ENCODE measurements around the gene WDR33. TPM values are rescaled to one million over a fixed set of nuclear protein-coding genes. Genes with fewer than 3 reads are reported as not detected.
A peak's percentile ranks its signal among the peaks of the same experiment; 100 is the strongest.
"Not testable (repeated sequence)": the region's sequence is repeated elsewhere in the genome, so short reads cannot be mapped to it uniquely, and the experiment has no call there.

Gene WDR33
- total RNA-seq, 2 donors from 2014 or later, result 70.8 to 80.5 TPM

DNA sequence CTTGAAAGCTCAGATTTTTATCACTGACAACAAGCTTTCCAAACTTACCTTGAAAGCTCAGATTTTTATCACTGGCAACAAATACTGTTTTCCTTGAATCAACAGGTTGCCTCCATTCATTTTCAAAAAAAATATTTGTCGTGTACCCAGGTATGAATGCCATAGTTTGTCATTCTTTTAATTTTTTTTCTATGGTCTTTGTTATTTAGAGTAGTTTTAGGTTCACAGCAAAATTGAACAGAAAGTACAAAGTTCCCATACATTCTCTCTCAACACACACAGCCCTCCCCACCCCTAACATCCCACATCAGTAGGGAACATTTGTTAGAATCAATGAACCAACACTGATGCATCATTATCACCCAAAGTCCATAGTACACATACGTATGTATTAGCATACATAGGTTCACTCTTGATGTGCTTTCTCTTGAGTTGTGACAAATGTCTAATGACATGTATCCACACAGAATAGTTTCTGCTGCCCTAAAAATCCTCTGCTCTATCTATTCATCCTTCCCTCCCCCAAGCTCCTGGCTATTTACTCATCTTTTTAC is 25.9 kb downstream of the WDR33 start:
- H3K27ac Mint-ChIP-seq, result no peak overlapping the region
- H3K36me3 Mint-ChIP-seq, result peaks cover 0 to 4% of the 10 kb centered on the region in 2 donors
- no peaks in the 10 kb centered on the region for H3K9me3 Mint-ChIP-seq
- no peak for ATAC-seq
- no peak for DNase-seq (ENCODE audit: low spot score in 2 of 2)

DNA sequence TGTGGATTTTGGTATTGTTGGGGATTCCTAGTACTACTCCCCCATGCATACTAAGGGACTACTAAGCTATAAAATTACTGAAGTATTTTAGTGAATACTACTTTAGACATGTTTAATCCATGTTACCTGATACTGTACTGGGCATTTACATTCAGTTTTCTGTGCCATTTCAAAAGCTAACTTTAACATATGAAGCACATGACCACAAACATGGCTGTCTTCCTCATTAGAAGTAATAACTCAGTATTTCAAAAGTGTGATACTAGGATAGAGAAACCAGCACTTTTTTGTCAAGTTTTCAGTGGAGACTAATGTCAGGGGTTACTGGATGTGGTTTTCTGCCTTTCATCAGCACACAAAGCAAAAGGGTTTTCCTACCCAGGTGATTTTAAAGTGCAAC is 27.9 kb downstream of the WDR33 start:
- DNase-seq (ENCODE audit: low spot score in 2 of 2) (no peak), ATAC-seq (no peak)
- Mint-ChIP-seq H3K27ac (no peak overlapping the region), H3K36me3 (peaks cover 0 to 5% of the 10 kb centered on the region in 2 donors), H3K9me3 (no peaks in the 10 kb centered on the region)

DNA sequence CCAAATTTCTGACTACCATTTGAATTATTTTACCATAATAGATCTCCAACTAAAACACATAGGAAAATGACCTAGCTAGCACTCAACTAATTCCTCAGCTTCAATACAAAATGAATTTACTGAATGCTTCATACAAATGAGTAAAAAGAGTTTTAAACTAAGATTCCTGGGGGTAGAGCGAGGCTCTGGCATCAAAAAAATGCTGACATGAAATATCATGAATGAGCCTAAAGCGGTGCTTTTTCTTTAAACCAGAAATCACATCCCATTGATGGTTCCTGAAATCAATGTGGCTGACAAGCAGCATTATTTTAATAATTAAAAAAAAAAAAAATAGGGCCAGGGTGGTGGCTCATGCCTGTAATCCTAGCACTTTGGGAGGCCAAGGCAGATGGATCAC is 32.1 kb downstream of the WDR33 start:
- Mint-ChIP-seq H3K9me3 (no peaks in the 10 kb centered on the region), H3K36me3 (peaks cover 0 to 5% of the 10 kb centered on the region in 2 donors), H3K27ac (peak overlapping the region in 1 of 2 donors; percentile 42)
- DNase-seq (ENCODE audit: low spot score in 2 of 2) (no peak), ATAC-seq (no peak)

DNA sequence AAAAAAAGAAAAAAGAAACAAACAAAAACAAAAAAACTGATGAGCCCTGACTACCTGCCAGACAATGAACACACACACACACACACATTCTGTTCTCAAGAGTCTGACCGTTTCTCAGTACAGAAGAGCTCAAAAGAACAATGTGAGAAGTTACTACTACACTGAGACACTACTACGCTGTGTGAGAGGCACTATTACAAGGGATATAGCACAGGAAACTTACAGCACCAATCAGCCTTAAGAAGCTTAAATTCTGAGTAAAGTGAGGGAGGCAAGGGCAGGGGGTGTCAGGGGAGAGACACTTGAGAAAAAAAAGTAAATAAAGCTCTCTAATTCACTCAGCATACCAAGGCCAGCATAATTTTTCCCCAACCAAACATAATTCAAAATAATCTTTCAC is 32.5 kb downstream of the WDR33 start:
- Mint-ChIP-seq H3K27ac (peak overlapping the region in 1 of 2 donors; percentile 42), H3K36me3 (peaks cover 0 to 5% of the 10 kb centered on the region in 2 donors), H3K9me3 (no peaks in the 10 kb centered on the region)
- DNase-seq (ENCODE audit: low spot score in 2 of 2) (no peak), ATAC-seq (no peak)

DNA sequence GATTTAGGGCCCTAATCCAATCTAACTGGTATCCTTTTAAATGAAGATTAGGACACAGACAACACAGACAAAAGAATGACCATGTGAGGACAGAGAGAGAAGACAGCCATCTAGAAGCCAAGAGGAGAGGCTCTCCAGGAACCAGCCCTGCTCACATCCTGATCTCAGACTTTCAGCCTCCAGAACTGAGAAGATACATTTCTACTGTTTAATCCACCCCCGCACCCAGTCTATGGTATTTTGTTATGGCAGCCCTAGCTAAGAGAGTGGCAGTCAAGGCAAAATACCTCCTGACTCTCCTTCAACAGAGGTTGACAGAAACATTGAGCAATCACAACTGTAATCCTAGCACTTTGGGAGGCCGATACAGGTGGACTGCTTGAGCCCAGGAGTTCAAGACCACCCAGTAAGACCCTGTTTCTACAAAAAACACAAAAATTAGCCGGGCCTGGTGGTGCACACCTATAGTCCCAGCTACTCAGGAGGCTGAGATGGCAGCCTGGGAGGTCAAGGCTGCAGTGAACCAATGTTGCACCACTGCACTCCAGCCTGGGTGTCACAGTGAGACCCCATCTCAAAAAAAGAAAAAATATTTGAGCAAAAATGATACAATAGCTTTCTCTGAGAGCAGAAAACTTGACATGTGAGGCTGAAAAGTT is 34.7 kb downstream of the WDR33 start:
- no peak for ATAC-seq
- no peak for DNase-seq (ENCODE audit: low spot score in 2 of 2)
- Mint-ChIP-seq H3K9me3 (no peaks in the 10 kb centered on the region), H3K36me3 (peaks cover 0 to 5% of the 10 kb centered on the region in 2 donors), H3K27ac (peak overlapping the region; percentile 6 to 49)

DNA sequence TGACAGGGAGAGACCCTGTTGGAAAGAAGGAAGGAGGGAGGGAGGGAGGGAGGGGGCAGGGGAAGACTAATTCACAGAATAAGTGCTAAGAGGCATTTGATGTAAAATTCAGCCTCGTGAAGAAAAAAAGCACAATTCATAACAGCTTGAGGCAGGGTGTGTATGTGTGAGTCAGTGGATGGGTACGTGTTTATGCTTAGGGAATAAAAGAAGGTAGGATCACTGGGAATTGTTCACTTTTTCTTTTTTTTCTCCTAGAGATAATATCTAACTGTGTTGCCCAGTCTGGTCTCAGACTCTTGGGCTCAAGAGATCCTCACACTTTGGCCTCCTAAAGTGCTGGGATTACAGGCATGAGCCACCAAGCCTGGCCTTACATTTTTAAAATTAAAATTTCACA is 39.2 kb downstream of the WDR33 start:
- H3K27ac Mint-ChIP-seq, result no peak overlapping the region
- no peak for ATAC-seq

DNA sequence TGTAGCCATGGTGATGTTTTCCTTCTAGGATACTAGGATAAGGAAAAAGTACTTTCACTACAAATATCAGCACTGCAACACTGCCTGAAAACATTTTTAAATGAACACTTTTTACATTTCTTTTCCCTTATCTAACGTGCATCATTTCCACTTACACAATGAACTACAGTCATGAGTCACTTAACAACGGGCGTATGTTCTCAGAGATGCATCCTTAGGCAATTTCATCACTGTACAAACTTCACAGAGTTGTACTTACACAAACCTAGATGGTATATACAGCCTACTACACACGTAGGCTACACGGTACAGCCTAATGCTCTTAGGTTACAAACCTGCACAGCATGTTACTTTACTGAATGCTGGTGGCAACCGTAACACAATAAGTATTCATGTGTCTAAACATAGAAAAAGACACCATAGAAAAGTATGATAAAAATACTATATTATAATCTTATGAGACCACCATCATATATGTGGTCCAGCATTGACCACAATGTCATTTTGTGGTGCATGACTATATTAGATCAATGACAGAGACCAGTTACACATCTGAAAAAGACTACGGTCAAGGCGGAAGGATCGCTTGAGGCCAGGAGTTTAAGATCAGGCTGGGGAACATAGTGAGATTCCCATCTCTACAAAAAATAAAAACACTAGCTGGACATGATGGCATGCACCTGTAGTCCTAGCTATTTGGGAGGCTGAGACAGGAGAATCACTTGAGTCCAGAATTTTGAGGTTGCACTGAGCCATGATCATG is 39.8 kb downstream of the WDR33 start:
- H3K36me3 Mint-ChIP-seq, result peaks cover 0 to 8% of the 10 kb centered on the region in 2 donors
- no peak for DNase-seq (ENCODE audit: low spot score in 2 of 2)
- H3K9me3 Mint-ChIP-seq, result no peaks in the 10 kb centered on the region
- peak overlapping the region in 1 of 2 donors; percentile 33 for H3K27ac Mint-ChIP-seq
- peak; percentile 41 to 55 for ATAC-seq

More for the DNA sequence above, 39.2 kb downstream of the WDR33 start:
- peaks cover 0 to 8% of the 10 kb centered on the region in 2 donors for H3K36me3 Mint-ChIP-seq
- no peak for DNase-seq (ENCODE audit: low spot score in 2 of 2)
- no peaks in the 10 kb centered on the region for H3K9me3 Mint-ChIP-seq

DNA sequence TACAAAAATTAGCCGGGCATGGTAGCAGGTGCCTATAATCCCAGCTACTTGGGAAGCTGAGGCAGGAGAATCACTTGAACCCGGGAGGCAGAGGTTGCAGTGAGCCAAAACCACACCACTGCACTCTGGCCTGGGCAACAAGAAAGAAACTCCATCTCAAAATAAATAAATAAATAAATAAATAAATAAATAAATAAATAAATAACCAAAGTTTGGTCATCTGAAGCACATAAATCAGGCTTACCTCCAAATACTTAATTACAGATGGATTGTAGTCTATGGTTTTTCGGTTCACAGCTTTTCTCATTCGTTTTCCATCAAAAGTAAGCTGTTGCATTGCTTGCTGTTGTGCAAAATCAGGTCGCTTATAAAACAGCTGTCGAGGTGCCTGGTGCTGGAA is 40.4 kb downstream of the WDR33 start:
- not testable (repeated sequence) for H3K9me3 Mint-ChIP-seq; H3K36me3 Mint-ChIP-seq; ATAC-seq; DNase-seq (ENCODE audit: low spot score in 2 of 2); H3K27ac Mint-ChIP-seq

- Mint-ChIP-seq H3K27ac (peak overlapping the region in 1 of 2 donors; percentile 16), H3K36me3 (peaks cover 4 to 8% of the 10 kb centered on the region in 2 donors), H3K9me3 (no peaks in the 10 kb centered on the region)
- DNase-seq (ENCODE audit: low spot score in 2 of 2) (no peak), ATAC-seq (no peak)
Observed at GRCh38 chr2:127769587-127769986, 41.4 kb downstream of the WDR33 start.

DNA sequence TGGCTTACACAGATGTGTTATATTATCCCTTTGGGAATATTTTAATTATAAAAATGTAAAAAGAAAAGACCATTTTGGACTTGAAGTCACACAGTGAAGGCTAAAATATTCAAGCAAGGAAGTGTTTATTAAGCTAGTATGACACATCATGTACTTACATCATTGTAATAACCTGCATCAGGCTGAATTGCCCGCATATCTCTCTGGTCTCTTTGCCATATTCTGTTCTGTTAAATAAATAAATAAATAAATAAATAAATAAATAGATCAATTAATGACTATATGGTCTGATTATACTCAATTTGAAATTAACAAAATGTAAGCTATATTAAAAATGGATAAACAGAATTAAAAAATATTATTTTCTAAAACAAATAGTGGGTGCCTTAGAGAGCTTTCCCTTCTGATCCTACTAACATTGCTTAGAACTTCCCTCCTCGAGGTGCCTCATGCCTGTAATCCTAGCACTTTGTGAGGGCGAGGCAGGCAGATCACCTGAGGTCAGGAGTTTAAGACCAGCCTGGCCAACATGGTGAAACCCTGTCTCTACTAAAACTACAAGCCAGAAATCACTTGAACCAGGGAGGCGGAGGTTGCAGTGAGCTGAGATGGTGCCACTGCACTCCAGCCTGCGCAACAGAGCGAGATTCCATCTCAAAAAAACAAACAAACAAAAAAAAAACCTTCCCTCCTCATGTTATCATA is 42.0 kb downstream of the WDR33 start:
- no peaks in the 10 kb centered on the region for H3K9me3 Mint-ChIP-seq
- H3K27ac Mint-ChIP-seq, result peak overlapping the region in 1 of 2 donors; percentile 16
- DNase-seq (ENCODE audit: low spot score in 2 of 2), result no peak

GRCh38 chr2:127763776-127764175 is 47.2 kb downstream of the WDR33 start:
- Mint-ChIP-seq H3K36me3 (peaks cover 0 to 33% of the 10 kb centered on the region in 2 donors), H3K9me3 (no peaks in the 10 kb centered on the region), H3K27ac (peak overlapping the region in 1 of 2 donors; percentile 33)
- no peak for DNase-seq (ENCODE audit: low spot score in 2 of 2)
- no peak for ATAC-seq

More for the DNA sequence above, 42.0 kb downstream of the WDR33 start:
- no peak for ATAC-seq
- peaks cover 8 to 11% of the 10 kb centered on the region in 2 donors for H3K36me3 Mint-ChIP-seq

DNA sequence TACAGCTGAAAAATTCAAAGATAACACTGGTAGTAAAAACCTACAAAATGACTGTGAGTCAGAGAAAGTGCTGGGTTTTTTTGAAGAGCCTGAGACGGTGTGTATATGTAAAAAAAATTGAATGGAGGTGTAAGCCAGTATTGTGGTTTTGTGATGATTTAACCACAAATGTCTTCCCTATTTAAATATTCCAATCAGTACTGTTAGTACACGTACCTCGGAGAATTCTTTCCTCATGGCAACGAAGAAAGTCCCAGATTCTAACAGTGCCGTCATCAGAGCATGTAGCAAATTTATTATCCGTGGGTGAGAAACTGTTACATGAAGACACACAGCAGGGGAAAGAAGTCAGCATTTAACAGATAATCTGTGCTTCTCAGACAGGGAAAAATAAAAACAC is 48.1 kb downstream of the WDR33 start:
- DNase-seq (ENCODE audit: low spot score in 2 of 2), result no peak
- ATAC-seq, result peak in 1 of 2 donors; percentile 14
- Mint-ChIP-seq H3K36me3 (peaks cover 0 to 36% of the 10 kb centered on the region in 2 donors), H3K27ac (peak overlapping the region in 1 of 2 donors; percentile 73), H3K9me3 (no peaks in the 10 kb centered on the region)

DNA sequence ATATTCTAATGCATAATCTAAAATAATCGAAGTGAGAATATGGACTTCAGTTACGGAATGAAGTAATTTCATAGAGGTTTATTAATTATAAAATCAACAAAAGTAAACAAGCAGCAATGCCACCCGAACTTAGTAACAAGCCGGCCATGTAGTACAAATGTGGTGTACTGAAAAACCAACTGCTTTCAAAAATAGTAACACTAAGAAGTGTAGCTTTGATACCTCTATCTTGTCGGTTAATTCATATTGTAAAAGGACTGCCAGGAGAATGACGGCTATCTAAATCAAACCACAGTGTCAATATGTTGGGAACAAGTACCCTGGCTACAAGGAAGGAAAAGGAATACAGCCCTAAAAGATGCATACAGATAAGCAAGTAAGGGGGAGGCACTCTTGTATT is 48.5 kb downstream of the WDR33 start:
- no peaks in the 10 kb centered on the region for H3K9me3 Mint-ChIP-seq
- no peak overlapping the region for H3K27ac Mint-ChIP-seq
- peaks cover 0 to 36% of the 10 kb centered on the region in 2 donors for H3K36me3 Mint-ChIP-seq
- ATAC-seq, result no peak
- no peak for DNase-seq (ENCODE audit: low spot score in 2 of 2)

DNA sequence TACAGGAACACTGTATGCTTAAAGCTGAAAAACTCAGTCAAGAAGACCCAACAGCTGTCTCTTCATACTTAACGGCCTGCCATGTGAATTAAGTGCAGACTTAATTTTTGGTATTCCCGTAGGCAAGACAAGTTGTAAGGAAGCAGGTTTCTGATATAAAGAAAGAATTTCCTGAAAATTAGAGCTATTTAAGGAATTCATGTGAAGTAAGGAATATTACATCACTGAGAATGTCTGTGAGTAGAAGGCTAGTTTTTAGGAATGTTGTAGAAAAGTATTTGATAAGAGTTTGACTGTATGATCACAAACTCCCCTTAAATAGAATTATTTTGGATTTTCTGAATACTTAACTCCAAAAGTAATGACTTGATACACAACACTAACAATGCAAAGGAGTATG is 51.0 kb downstream of the WDR33 start:
- DNase-seq (ENCODE audit: low spot score in 2 of 2) (no peak), ATAC-seq (no peak)
- Mint-ChIP-seq H3K9me3 (no peaks in the 10 kb centered on the region), H3K27ac (no peak overlapping the region), H3K36me3 (peaks cover 0 to 36% of the 10 kb centered on the region in 2 donors)

GRCh38 chr2:127754186-127754585 is 56.8 kb downstream of the WDR33 start:
- no peak overlapping the region for H3K27ac Mint-ChIP-seq
- peaks cover 0 to 5% of the 10 kb centered on the region in 2 donors for H3K36me3 Mint-ChIP-seq
- ATAC-seq (no peak), DNase-seq (ENCODE audit: low spot score in 2 of 2) (no peak)
- H3K9me3 Mint-ChIP-seq, result no peaks in the 10 kb centered on the region

GRCh38 chr2:127753374-127753773 is 57.6 kb downstream of the WDR33 start:
- ATAC-seq, result peak; percentile 35 to 51
- peaks cover 0 to 1% of the 10 kb centered on the region in 2 donors for H3K36me3 Mint-ChIP-seq
- H3K27ac Mint-ChIP-seq, result no peak overlapping the region
- no peak for DNase-seq (ENCODE audit: low spot score in 2 of 2)
- H3K9me3 Mint-ChIP-seq, result no peaks in the 10 kb centered on the region

DNA sequence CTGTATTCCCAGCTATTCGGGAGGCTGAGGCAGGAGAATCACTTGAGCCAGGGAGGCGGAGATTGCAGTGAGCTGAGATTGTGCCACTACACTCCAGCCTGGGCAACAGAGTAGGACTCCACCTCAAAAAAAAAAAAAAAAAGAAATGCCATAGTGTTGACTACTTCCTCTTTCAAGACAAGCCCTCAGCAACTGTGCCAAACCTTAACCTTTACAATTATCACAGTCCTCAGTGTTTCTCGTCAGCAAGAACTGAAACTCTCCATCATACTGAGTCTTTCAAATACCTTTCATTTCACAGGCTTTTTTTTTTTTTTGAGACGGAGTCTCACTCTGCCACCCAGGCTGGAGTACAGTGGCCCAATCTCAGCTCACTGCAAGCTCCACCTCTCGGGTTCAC is 61.4 kb downstream of the WDR33 start:
- Mint-ChIP-seq H3K36me3 (peaks cover 9 to 18% of the 10 kb centered on the region in 2 donors), H3K27ac (peak overlapping the region; percentile 9 to 83)
- H3K9me3 Mint-ChIP-seq; DNase-seq (ENCODE audit: low spot score in 2 of 2): not testable (repeated sequence)
- ATAC-seq, result peak; percentile 89 to 93

Measured in activated naive CD4-positive, alpha-beta T cell treated with anti-CD3 and anti-CD28 coated beads, Interleukin-2, amount 50 U/mL, for 72 hours (primary cell).